GM21825 (cell line): ENCODE results near the gene CLCNKA.
"Not testable (repeated sequence)": the region's sequence is repeated elsewhere in the genome, so short reads cannot be mapped to it uniquely, and the experiment has no call there.

Experiments
- ATAC-seq: cut with Tn5 transposase; IDR thresholded peaks from one replicate; pipeline ENCODE4 v1.9.1; 2021; ENCODE audit warnings: mild to moderate bottlenecking, moderate library complexity; ENCODE audit not compliant: unreplicated experiment

Gene CLCNKA

GRCh38 chr1:16039871-16040270, 18.0 kb downstream of the CLCNKA start:
- ATAC-seq, result not testable (repeated sequence)

- no peak for ATAC-seq
Measured at GRCh38 chr1:16041200-16041599, 19.4 kb downstream of the CLCNKA start.

DNA sequence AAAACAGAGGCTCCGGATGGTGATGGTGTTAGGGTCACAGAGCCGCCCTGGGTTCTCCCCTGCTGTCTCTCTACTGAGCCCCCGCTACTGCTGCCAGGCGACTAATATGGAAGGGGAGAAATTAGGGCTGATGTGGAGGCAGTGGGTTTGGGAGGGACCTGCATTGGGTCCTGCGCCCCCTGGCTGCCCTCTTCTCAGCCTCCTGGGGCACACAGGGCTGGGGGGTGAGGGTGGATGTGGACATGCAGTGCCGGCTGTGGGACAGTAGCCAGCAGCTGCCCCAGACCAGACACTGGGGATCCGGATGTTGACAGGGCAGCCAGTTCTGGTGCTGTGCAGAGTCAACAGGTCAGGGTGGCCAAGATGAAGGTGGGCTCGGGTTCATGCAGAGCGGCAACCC, 20.3 kb downstream of the CLCNKA start:
- ATAC-seq, result no peak

DNA sequence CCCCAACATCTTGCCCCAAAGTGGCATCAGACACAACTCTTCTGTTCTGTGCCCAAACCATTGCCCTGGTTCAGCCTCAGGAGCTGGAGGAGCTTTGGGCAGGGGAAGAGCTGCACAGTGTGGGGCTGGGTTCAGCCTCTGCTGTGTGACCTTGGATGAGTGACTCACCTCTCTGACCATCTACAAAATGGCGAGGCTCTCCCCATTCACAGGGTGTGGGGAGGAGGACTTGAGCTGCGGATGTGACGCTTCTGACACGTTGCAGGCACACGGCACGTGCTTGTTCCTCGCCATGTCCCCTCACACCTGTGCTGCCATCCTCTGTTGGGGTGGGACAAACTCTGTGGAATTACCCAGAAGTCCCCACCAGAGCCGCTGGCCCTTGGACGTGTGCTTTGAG, 20.8 kb downstream of the CLCNKA start:
- ATAC-seq, result not testable (repeated sequence)

- no peak for ATAC-seq
Measured at GRCh38 chr1:16043521-16043920, 21.7 kb downstream of the CLCNKA start, which contains the start of gene CLCNKB. TSS of gene CLCNKB (plus strand) at chr1:16043782. CDS start at chr1:16044493, 711 bp downstream.

DNA sequence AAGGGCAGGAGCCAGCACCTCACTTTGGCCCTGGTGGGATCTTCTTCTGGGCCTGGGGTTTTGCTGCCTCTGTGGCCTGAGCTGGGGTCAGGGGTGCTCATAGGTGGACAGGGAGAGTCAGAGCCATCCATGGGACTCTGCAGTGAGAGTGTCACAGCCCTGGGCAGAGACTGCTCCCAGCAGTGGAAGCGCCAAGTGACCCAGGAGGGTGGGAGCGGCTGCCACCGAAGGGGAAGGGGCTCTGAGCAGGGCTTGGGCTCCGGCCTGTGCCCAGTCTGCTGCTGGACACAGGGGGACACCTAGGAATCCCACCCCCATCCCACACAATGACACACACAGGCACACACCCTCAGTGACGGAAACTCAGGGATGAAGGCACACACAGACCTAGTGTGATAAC, 22.1 kb downstream of the CLCNKA start:
- no peak for ATAC-seq

GRCh38 chr1:16046842-16047241, 25.0 kb downstream of the CLCNKA start:
- no peak for ATAC-seq

DNA sequence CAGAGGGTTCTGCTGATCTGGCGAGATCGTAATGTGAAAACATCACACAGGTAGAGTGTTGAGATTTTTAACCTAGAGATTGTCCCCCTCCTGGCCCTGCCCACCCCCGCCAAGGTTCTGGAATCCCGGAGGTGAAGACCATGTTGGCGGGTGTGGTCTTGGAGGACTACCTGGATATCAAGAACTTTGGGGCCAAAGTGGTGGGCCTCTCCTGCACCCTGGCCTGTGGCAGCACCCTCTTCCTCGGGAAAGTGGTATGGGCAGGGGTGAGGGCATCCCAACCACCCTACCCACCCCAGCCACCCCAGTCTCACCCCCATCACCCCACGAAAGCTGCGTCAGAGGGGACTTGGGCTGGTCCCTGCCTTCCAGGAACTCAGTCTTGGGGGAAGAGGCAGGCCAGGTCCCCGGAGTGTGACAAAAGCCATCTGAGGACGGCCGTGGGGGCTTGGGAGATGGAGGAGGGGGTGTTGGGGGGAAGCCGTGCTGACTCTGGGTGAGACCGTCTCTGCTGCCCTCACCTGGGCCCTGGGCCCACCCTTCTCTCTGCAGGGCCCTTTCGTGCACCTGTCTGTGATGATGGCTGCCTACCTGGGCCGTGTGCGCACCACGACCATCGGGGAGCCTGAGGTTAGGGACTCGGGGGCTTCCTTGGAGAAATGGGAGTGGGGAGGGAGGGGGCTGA, 26.1 kb downstream of the CLCNKA start:
- ATAC-seq, result no peak

GRCh38 chr1:16048573-16049189, 26.8 kb downstream of the CLCNKA start:
- no peak for ATAC-seq

DNA sequence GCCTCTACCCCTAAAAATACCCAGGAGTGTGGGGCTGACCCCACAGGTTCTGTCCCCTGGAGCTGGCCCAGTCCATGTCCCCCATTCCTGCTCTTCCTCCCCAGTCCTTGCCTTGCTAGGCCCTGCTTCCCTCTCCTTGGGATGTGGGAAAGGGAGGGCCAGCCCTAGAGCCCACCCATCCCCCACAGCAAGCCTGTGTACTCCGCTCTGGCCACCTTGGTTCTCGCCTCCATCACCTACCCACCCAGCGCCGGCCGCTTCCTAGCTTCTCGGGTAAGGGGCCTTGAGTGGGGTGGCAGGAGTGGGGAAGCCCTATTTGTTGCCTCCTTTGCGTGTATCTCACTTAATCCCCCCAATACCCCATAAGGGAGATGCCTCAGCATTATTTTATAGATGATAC, 28.5 kb downstream of the CLCNKA start:
- no peak for ATAC-seq

DNA sequence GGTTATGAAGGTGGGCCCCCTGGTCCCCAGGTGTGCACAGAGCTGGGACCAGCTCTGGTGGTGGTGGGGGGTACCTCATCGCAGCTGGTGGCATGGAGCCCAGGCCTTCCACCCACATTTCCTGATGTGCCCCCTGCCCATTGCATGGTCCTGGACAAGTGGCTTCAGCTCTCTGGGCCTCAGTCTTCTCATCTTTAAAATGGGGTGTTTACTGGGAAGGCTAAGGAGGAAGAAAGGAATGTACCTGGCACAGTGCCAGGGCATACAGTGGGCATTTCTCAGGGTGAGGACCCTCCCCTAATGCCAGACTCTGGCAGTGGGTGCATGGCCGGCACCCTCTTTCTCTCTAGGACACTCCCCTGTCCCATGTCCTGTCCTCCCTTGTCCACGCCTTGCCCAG, 29.2 kb downstream of the CLCNKA start:
- no peak for ATAC-seq

DNA sequence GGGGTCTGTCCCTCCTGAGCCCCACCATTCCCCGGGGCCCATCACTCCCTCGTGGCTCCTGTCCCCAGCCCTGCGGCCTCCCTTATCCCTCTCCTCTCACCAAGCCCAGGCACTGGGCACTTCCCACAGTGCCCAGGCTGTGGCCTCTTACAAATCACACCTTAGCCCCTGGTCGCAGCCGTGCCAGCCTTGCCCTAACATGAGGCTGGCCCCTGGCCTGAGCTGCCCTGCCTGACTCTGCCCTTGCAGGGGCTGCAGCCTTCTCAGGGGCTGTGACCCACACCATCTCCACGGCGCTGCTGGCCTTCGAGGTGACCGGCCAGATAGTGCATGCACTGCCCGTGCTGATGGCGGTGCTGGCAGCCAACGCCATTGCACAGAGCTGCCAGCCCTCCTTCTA, 30.1 kb downstream of the CLCNKA start:
- ATAC-seq, result not testable (repeated sequence)

- no peak for ATAC-seq
Measured at GRCh38 chr1:16053781-16054502, 32.1 kb downstream of the CLCNKA start.

GRCh38 chr1:16054598-16055540, 33.0 kb downstream of the CLCNKA start:
- ATAC-seq, result no peak

DNA sequence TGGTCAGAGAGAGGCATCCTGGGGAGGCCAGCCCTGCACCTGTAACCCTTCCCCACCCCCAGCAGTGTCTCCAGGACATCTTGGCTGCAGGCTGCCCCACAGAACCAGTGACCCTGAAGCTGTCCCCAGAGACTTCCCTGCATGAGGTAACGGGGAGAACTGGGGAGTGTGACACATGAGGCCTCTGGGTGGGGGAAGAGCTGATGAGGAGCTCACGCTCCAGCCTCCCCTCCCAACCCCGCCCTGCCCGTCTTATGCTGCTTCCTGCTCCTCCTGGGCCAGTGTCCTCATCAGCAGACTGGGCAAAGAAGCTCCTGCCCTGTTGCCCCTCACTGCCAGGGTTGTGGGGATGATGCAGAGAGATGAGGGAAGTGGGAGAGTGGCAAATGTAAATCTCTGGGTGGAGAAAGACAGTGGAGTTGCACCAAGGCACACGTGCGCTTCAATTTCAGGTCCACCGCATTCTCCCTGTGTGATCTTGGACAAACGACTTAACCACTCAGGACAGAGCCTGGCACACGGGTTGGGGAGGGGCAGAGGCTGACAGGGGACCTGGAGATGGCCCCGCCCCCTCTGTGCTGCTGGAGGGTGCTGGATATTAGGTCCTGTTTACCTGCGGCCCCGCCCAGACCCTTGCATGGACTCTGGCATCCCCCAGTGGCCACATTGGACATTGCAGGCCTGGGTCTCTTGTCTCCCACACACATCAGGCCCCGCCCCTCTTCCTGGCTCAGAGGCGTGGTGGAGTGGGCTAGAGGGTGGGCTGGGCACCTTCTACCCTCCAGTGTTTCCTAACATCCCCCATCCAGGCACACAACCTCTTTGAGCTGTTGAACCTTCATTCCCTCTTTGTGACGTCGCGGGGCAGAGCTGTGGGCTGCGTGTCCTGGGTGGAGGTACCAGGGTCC, 34.0 kb downstream of the CLCNKA start:
- ATAC-seq, result no peak

GRCh38 chr1:16056521-16056912, 34.7 kb downstream of the CLCNKA start:
- not testable (repeated sequence) for ATAC-seq

GRCh38 chr1:16057314-16057915, 35.6 kb downstream of the CLCNKA start:
- not testable (repeated sequence) for ATAC-seq

GRCh38 chr1:16058394-16059120, 36.7 kb downstream of the CLCNKA start:
- not testable (repeated sequence) for ATAC-seq

DNA sequence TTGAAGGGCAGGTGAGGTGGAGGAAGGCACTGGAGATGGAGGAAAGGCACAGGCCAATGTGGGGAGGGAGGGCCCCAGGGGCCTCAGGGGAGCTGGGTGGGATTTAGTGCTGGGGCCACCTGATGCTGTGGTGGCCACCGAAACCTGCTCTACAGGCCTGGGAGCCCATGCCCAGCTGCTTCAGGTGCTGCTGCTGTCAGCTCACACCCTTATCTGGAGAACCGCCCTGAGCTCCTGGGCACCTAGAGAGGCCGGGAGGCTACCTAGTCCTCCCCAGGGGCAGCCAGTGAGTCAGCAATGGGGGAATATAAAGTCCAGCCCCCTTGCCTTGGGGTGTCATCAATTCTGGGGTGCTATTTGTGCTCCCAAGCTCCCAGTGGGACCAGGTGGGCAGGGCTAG, 39.4 kb downstream of the CLCNKA start:
- no peak for ATAC-seq
